Liver (tissue), 9 donors: ENCODE results near the gene RPS5. TPM values are rescaled to one million over a fixed set of nuclear protein-coding genes. Genes with fewer than 3 reads are reported as not detected.
A peak's percentile ranks its signal among the peaks of the same experiment; 100 is the strongest.

Experiments
- DNase-seq: peaks from one replicate; pipeline ENCODE4 v3.0.0-alpha.2; 2017; ENCODE audit warnings: low spot score
- H3K27ac ChIP-seq, 2 donors: one replicate each; pipeline ENCODE4 v1.7.0; 2013; ENCODE audit warnings: inconsistent platforms in 2 of 2, low read length in 2 of 2, control low read depth in 1 of 2, low read depth in 1 of 2, mild to moderate bottlenecking in 1 of 2
- H3K27me3 ChIP-seq, 4 donors: one replicate each; pipeline versions ENCODE4 v1.6.1 to v1.7.0; 2013; ENCODE audit warnings: low read length in 3 of 4, inconsistent platforms in 1 of 4, mild to moderate bottlenecking in 1 of 4, moderate library complexity in 1 of 4; ENCODE audit not compliant: control insufficient read depth in 4 of 4, insufficient read depth in 4 of 4
- H3K36me3 ChIP-seq, 4 donors: one replicate each; pipeline versions ENCODE4 v1.6.1 to v1.7.0; 2013; ENCODE audit warnings: low read length in 3 of 4, mild to moderate bottlenecking in 3 of 4, low read depth in 1 of 4, moderate library complexity in 1 of 4; ENCODE audit not compliant: control insufficient read depth in 4 of 4, insufficient read depth in 3 of 4
- H3K4me1 ChIP-seq, 4 donors: one replicate each; pipeline versions ENCODE4 v1.6.1 to v1.7.0; 2013; ENCODE audit warnings: low read length in 3 of 4, mild to moderate bottlenecking in 3 of 4, moderate library complexity in 1 of 4; ENCODE audit not compliant: control insufficient read depth in 4 of 4, insufficient read depth in 4 of 4
- H3K4me3 ChIP-seq, 3 donors: one replicate each; pipeline versions ENCODE4 v1.6.1 to v1.7.0; 2013; ENCODE audit warnings: low read length in 3 of 3, control low read depth in 1 of 3, low read depth in 1 of 3, mild to moderate bottlenecking in 1 of 3
- H3K9ac ChIP-seq, 2 donors: one replicate each; pipeline ENCODE4 v1.7.0; 2013; ENCODE audit warnings: low read length in 2 of 2, mild to moderate bottlenecking in 2 of 2, moderate library complexity in 2 of 2, control low read depth in 1 of 2, low read depth in 1 of 2
- H3K9me3 ChIP-seq, 4 donors: one replicate each; pipeline versions ENCODE4 v1.6.1 to v1.7.0; 2013; ENCODE audit warnings: low read length in 3 of 4; ENCODE audit not compliant: control insufficient read depth in 4 of 4
- EGR1 ChIP-seq, 2 donors: IDR thresholded peaks; 2 replicates each; pipeline ENCODE4 v1.6.1; 2016 to 2018; ENCODE audit warnings: antibody characterized with exemption in 2 of 2, low read depth in 2 of 2
- FOXA1 ChIP-seq: IDR thresholded peaks from 2 replicates; pipeline ENCODE4 v1.6.1; 2016; ENCODE audit warnings: antibody characterized with exemption
- FOXA2 ChIP-seq: IDR thresholded peaks from 2 replicates; pipeline ENCODE4 v1.6.1; 2016; ENCODE audit warnings: antibody characterized with exemption
- GABPA ChIP-seq, 2 donors: IDR thresholded peaks in 1 of 2; conservative IDR thresholded peaks in 1 of 2; 2 replicates each; pipeline ENCODE4 v1.6.1; 2016; ENCODE audit warnings: antibody characterized with exemption in 2 of 2, mild to moderate bottlenecking in 1 of 2, moderate library complexity in 1 of 2
- HNF4A ChIP-seq, 2 donors: conservative IDR thresholded peaks; 2 replicates each; pipeline ENCODE4 v1.6.1; 2016; ENCODE audit warnings: antibody characterized with exemption in 2 of 2, mild to moderate bottlenecking in 2 of 2
- HNF4G ChIP-seq: IDR thresholded peaks from 2 replicates; pipeline ENCODE4 v1.6.1; 2016; ENCODE audit warnings: antibody characterized with exemption
- NR2F2 ChIP-seq: IDR thresholded peaks from 2 replicates; pipeline ENCODE4 v1.6.1; 2016; ENCODE audit warnings: antibody characterized with exemption
- RXRA ChIP-seq, 2 donors: IDR thresholded peaks; 2 replicates each; pipeline ENCODE4 v1.6.1; 2017 to 2018; ENCODE audit warnings: antibody characterized with exemption in 2 of 2, mild to moderate bottlenecking in 1 of 2
- SP1 ChIP-seq: IDR thresholded peaks from 2 replicates; pipeline ENCODE4 v1.6.1; 2018; ENCODE audit warnings: antibody characterized with exemption, mild to moderate bottlenecking
- TAF1 ChIP-seq: conservative IDR thresholded peaks from 2 replicates; pipeline ENCODE4 v1.6.1; 2016; ENCODE audit warnings: antibody characterized with exemption, mild to moderate bottlenecking
- YY1 ChIP-seq: IDR thresholded peaks from 2 replicates; pipeline ENCODE4 v1.6.1; 2016; ENCODE audit warnings: antibody characterized with exemption, mild to moderate bottlenecking
- WGBS: extraction: QIAGEN DNeasy Blood & Tissue Kit; methylation state at CpG from one replicate; pipeline ENCODE4 v1.1.7; 2013; 5-methylcytosine and 5-hydroxymethylcytosine counted together
- polyA plus RNA-seq, 2 donors: library from polyadenylated mRNA; stranded (reverse) in 1 of 2; unstranded in 1 of 2; fragments of 200-250 nt in 1 of 2; fragments of >200 nt in 1 of 2; fragmentation: Nextera tagmentation in 1 of 2; extraction: Ambion mirVana in 1 of 2; gene quantifications; one replicate each; pipeline versions ENCODE4 v1.2.1 to v1.2.3, GENCODE V29; 2013 to 2015
- total RNA-seq, 2 donors: library from RNA; depleted of rRNA; stranded (reverse); fragments of >200 nt; gene quantifications; one replicate each; pipeline ENCODE4 v1.2.3, GENCODE V29; 2014
- TF ChIP-seq, protein P1 (sequence below): IDR thresholded peaks from 2 replicates; pipeline ENCODE4 v1.6.1; 2016; ENCODE audit warnings: antibody characterized with exemption, mild to moderate bottlenecking
- TF ChIP-seq, protein P2 (sequence below): fragments of 150-350 bp; IDR thresholded peaks from 2 replicates; pipeline ENCODE4 v1.5.1; 2017; ENCODE audit warnings: improper control_type of control experiment, low read depth, low read length; ENCODE audit not compliant: missing input control
- TF ChIP-seq, protein P3 (sequence below): IDR thresholded peaks from 2 replicates; pipeline ENCODE4 v1.6.1; 2016; ENCODE audit warnings: antibody characterized with exemption
- TF ChIP-seq, protein P4 (sequence below): IDR thresholded peaks from 2 replicates; pipeline ENCODE4 v1.6.1; 2016; ENCODE audit warnings: antibody characterized with exemption
- TF ChIP-seq, protein P5 (sequence below): IDR thresholded peaks from 2 replicates; pipeline ENCODE4 v1.6.1; 2016; ENCODE audit warnings: antibody characterized with exemption
- donor health status: healthy.
- donor health status: healthy.
- donor health status: healthy.
- donor health status: healthy.
- donor health status: healthy.

Gene RPS5
- total and polyA plus RNA-seq, 4 donors = 229 to 1,403 (median 628) TPM

DNA sequence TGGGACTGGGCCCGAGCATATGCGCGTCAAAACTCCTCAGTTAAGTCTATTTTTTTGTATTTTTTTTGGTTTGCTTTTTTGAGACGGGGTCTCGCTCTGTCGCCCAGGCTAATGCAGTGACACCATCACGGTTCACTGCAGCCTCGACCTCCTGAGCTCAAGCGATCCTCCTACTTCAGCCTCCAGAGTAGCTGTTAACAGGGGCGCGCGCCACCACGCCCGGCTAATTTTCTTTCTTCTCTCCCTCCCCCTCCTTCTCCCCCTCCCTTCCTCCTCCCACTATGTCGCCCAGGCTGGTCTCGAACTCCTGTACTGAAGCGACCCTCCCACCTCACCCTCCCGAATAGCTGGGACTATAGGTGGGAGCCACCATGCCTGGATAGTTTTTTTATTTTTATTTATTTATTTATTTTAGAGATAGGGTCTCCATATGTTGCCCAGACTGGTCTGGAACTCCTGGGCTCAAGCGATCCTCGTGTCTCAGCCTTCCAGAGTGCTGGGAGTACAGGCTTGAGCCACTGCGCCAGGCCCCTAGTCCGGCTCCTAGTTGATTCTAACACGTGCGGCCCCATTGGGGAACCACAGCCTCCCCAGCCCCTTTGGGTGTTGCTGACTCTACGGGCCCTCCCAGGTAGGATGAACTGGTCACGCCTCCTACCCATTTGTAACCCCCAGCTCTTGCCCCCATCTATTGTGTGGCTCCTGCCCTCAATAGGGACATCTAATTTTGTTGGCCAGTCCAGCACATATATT, 5.4 kb upstream of the RPS5 start:
- H3K9ac ChIP-seq = peak overlapping the region; percentile 6 to 36
- DNase-seq = no peak
- H3K27me3 ChIP-seq = no peaks in the 10 kb centered on the region
- peaks cover 14 to 42% (median 27%) of the 10 kb centered on the region in 4 donors for H3K4me1 ChIP-seq
- H3K36me3 ChIP-seq = no peaks in the 10 kb centered on the region
- H3K4me3 ChIP-seq = peak overlapping the region; percentile 62 to 80 (median 71)
- 37% methylated on average over 26 of the region's 26 CpGs for WGBS
- H3K27ac ChIP-seq = peak overlapping the region; percentile 22 to 60
- no peaks in the 10 kb centered on the region for H3K9me3 ChIP-seq
- TF ChIP-seq RXRA (IDR thresholded peaks at IDR 0.05) (no peak), FOXA1 (no peak), GABPA (IDR thresholded peaks at IDR 0.05 in 1 of 2, conservative IDR thresholded peaks at IDR 0.05 in 1 of 2) (no peak), FOXA2 (no peak), YY1 (no peak), TAF1 (no peak), SP1 (no peak)
- TF ChIP-seq, protein P1, sequence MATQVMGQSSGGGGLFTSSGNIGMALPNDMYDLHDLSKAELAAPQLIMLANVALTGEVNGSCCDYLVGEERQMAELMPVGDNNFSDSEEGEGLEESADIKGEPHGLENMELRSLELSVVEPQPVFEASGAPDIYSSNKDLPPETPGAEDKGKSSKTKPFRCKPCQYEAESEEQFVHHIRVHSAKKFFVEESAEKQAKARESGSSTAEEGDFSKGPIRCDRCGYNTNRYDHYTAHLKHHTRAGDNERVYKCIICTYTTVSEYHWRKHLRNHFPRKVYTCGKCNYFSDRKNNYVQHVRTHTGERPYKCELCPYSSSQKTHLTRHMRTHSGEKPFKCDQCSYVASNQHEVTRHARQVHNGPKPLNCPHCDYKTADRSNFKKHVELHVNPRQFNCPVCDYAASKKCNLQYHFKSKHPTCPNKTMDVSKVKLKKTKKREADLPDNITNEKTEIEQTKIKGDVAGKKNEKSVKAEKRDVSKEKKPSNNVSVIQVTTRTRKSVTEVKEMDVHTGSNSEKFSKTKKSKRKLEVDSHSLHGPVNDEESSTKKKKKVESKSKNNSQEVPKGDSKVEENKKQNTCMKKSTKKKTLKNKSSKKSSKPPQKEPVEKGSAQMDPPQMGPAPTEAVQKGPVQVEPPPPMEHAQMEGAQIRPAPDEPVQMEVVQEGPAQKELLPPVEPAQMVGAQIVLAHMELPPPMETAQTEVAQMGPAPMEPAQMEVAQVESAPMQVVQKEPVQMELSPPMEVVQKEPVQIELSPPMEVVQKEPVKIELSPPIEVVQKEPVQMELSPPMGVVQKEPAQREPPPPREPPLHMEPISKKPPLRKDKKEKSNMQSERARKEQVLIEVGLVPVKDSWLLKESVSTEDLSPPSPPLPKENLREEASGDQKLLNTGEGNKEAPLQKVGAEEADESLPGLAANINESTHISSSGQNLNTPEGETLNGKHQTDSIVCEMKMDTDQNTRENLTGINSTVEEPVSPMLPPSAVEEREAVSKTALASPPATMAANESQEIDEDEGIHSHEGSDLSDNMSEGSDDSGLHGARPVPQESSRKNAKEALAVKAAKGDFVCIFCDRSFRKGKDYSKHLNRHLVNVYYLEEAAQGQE = no peak
- TF ChIP-seq, protein P2, sequence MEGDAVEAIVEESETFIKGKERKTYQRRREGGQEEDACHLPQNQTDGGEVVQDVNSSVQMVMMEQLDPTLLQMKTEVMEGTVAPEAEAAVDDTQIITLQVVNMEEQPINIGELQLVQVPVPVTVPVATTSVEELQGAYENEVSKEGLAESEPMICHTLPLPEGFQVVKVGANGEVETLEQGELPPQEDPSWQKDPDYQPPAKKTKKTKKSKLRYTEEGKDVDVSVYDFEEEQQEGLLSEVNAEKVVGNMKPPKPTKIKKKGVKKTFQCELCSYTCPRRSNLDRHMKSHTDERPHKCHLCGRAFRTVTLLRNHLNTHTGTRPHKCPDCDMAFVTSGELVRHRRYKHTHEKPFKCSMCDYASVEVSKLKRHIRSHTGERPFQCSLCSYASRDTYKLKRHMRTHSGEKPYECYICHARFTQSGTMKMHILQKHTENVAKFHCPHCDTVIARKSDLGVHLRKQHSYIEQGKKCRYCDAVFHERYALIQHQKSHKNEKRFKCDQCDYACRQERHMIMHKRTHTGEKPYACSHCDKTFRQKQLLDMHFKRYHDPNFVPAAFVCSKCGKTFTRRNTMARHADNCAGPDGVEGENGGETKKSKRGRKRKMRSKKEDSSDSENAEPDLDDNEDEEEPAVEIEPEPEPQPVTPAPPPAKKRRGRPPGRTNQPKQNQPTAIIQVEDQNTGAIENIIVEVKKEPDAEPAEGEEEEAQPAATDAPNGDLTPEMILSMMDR = no peak
- TF ChIP-seq, protein P3, sequence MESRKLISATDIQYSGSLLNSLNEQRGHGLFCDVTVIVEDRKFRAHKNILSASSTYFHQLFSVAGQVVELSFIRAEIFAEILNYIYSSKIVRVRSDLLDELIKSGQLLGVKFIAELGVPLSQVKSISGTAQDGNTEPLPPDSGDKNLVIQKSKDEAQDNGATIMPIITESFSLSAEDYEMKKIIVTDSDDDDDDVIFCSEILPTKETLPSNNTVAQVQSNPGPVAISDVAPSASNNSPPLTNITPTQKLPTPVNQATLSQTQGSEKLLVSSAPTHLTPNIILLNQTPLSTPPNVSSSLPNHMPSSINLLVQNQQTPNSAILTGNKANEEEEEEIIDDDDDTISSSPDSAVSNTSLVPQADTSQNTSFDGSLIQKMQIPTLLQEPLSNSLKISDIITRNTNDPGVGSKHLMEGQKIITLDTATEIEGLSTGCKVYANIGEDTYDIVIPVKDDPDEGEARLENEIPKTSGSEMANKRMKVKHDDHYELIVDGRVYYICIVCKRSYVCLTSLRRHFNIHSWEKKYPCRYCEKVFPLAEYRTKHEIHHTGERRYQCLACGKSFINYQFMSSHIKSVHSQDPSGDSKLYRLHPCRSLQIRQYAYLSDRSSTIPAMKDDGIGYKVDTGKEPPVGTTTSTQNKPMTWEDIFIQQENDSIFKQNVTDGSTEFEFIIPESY = no peak

DNA sequence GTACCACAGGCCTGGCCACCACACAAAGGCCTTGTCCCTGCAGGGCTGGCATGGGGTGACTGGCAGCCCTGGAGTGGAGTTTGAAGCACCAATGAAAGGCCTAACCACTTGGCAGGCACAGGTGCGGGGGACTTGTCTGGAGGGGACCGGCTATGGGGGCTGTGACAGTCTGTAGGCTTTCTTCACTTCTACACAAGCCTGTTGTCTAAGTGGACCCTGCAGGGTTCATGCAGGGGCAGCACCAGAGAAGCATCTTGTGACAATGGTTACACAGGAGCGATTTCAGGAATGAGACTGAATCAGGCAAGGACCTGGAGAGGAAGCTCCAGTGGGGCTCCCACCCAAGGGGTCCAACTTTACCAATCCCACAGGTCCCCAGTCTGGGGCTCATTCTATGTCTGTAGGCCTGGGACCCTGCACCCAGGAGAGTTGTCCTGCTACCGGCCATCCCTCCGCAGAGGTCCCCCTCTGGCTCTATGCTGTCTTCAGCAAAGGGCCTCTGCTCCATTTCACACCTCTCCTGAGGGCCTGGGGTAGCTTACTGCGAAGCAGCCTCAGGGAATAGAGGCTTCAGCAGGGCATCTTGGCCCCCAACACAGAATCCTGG, 4.0 kb upstream of the RPS5 start:
- 92% methylated on average over 6 of the region's 6 CpGs for WGBS
- peaks cover 14 to 46% (median 34%) of the 10 kb centered on the region in 4 donors for H3K4me1 ChIP-seq
- DNase-seq = no peak
- H3K9ac ChIP-seq = no peak overlapping the region
- H3K27ac ChIP-seq = no peak overlapping the region
- no peaks in the 10 kb centered on the region for H3K27me3 ChIP-seq
- no peaks in the 10 kb centered on the region for H3K9me3 ChIP-seq
- H3K4me3 ChIP-seq = no peak overlapping the region
- H3K36me3 ChIP-seq = no peaks in the 10 kb centered on the region
- TF ChIP-seq EGR1 (IDR thresholded peaks at IDR 0.05; ENCODE audit: low read depth in 2 of 2) (no peak), SP1 (no peak), HNF4G (no peak), NR2F2 (no peak), FOXA1 (no peak), GABPA (IDR thresholded peaks at IDR 0.05 in 1 of 2, conservative IDR thresholded peaks at IDR 0.05 in 1 of 2) (no peak), TAF1 (no peak), HNF4A (conservative IDR thresholded peaks at IDR 0.05) (no peak), RXRA (IDR thresholded peaks at IDR 0.05) (no peak)
- TF ChIP-seq, protein P1 = no peak
- TF ChIP-seq, protein P4, sequence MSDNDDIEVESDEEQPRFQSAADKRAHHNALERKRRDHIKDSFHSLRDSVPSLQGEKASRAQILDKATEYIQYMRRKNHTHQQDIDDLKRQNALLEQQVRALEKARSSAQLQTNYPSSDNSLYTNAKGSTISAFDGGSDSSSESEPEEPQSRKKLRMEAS = no peak
- TF ChIP-seq, protein P5, sequence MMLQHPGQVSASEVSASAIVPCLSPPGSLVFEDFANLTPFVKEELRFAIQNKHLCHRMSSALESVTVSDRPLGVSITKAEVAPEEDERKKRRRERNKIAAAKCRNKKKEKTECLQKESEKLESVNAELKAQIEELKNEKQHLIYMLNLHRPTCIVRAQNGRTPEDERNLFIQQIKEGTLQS = no peak
